GM12875 (cell line): ENCODE data around the gene GALNT16.

Experiments
- H3K4me3 ChIP-seq: one replicate; pipeline ENCODE4 v1.5.1; 2011; ENCODE audit warnings: low read depth, low read length, control low read depth
- TF ChIP-seq, protein P1 (sequence below): IDR thresholded peaks from 2 replicates; pipeline ENCODE4 v1.5.1; 2011; ENCODE audit warnings: low read depth, mild to moderate bottlenecking, control low read depth, inconsistent platforms, low read length, moderate library complexity, borderline replicate concordance; ENCODE audit not compliant: insufficient read depth

GALNT16 gene

DNA sequence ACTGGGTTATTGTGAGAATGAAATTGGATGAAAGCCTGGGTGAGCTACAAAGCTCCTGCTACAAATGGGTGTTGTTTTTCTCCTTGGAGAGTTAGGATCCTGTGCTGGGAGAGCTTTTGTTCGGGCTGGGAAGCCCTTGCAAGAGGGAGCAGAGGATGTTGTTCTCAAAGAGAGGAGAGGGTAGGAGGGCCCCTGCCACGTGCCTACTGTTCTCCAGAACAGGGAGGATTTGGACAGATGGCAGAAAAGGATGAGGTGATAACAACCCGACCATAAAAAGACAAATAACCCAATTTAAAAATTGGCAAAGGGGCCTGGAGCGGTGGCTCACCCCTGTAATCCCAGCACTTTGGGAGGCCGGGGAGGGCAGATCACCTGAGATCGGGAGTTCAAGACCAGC lies 68.8 kb downstream of the GALNT16 start:
- TF ChIP-seq, protein P1, sequence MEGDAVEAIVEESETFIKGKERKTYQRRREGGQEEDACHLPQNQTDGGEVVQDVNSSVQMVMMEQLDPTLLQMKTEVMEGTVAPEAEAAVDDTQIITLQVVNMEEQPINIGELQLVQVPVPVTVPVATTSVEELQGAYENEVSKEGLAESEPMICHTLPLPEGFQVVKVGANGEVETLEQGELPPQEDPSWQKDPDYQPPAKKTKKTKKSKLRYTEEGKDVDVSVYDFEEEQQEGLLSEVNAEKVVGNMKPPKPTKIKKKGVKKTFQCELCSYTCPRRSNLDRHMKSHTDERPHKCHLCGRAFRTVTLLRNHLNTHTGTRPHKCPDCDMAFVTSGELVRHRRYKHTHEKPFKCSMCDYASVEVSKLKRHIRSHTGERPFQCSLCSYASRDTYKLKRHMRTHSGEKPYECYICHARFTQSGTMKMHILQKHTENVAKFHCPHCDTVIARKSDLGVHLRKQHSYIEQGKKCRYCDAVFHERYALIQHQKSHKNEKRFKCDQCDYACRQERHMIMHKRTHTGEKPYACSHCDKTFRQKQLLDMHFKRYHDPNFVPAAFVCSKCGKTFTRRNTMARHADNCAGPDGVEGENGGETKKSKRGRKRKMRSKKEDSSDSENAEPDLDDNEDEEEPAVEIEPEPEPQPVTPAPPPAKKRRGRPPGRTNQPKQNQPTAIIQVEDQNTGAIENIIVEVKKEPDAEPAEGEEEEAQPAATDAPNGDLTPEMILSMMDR: no peak
- H3K4me3 ChIP-seq: no peak overlapping the region

DNA sequence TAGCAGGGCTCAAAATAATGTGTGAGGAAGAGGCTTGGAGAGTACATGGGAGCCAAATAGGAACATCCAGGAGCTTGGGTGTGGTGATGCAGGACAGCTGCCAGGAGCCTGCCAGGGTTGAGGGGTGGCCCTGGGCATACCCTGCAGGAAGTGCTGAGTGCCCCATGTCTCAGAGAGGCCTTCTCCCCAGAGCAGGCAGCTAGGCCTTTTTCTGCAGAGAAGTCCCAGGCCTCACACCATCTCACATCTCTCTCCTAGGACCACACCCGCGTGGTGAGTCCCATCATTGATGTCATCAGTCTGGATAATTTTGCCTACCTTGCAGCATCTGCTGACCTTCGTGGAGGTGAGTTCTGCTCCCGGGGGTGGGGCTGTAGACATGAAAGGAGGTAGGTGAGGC lies 71.2 kb downstream of the GALNT16 start:
- H3K4me3 ChIP-seq: no peak overlapping the region
- TF ChIP-seq, protein P1: no peak

DNA sequence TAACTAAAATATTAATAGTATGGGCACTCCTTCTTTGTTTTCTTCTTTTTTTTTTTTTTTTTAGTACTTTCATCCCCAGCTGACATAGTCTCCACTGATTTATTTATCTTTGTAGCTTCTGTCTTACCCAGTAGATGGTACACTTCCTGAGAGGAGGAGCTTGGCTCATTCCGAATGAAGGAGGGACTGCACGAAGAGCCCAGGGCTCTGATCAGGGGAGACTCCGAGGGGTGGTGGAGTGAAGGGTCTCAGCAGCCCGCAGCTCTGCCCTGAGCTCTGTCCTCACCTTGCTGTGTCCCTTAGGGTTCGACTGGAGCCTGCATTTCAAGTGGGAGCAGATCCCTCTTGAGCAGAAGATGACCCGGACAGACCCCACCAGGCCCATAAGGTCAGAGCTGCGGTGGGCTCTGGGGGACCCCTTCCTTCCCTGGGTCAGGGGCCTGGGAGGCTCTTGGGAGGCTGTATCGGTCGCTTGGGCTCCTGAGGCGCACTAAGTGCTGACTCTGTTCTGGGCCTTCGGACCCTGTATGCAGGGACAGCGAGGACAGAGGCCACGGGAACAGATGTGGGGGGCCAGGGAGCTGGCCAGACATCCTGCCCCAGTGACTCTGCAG lies 72.9 kb downstream of the GALNT16 start:
- TF ChIP-seq, protein P1: no peak

DNA sequence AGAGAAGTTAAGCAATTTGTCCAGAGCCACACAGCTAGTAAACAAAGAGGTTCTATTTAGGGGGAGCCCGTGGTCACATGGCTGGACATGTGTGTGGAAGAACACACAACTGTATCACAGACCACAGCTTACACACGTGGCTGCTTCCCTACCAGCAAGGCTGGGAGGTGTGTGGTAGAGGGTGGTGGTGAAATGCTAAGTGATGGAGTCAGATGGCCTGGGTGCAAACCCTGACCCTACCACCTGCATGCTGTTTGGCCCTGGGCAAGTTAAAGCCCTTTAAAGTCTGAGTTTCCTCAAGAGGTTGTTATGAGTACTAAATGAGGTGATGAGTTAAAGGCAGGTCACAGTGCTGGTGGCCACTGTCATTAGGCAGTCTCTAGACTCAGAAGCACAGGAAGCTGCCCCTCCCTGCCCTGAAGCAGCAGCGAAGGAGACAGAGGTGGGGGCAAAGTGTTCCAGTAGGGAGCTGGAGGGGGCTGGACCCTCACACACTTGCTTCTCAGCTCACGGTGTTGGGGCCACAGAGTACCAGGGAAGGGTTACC lies 73.9 kb downstream of the GALNT16 start:
- TF ChIP-seq, protein P1: no peak
- H3K4me3 ChIP-seq: no peak overlapping the region

More for the DNA sequence above, 72.9 kb downstream of the GALNT16 start:
- no peak overlapping the region for H3K4me3 ChIP-seq

DNA sequence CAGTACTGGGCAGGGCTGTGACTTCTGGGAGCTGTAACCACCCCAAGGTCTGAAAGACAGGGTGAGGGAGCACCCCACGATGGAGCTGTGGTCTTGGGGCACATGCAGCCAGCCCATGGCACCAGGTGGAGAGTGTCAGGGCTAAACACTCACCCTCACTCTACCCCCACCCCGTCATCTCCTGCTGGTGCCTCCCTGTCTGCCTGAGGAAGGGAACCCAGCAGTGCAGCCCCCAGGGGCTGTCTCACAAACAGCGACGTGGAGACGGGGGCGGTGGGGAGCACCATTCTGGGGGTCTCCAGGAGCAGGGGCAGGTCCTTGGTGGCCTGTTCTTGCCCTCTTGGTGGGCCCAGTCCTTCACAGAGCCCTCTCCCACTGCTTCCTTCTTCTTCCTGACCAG lies 74.6 kb downstream of the GALNT16 start:
- no peak overlapping the region for H3K4me3 ChIP-seq
- TF ChIP-seq, protein P1: no peak

DNA sequence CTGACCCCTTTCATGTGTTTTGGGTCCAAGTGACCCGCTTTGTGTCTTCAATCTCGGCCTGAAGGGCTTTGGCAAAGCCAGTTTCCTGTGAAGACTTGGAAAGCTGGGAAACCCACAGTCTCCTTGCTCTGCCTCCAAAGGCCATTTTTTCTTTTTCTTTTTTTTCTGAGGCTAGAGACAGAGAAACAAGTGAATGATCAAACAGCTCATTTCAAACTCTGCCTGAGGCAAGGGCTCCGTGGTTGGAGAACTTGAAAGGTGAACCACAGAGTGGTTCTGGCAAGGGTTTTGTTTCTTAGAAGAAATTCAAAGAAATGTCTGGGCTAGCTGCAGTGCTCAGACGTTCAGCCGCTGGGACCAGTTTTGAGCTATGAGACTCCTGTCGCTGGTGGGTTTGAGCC lies 75.4 kb downstream of the GALNT16 start:
- H3K4me3 ChIP-seq: no peak overlapping the region
- TF ChIP-seq, protein P1: no peak

DNA sequence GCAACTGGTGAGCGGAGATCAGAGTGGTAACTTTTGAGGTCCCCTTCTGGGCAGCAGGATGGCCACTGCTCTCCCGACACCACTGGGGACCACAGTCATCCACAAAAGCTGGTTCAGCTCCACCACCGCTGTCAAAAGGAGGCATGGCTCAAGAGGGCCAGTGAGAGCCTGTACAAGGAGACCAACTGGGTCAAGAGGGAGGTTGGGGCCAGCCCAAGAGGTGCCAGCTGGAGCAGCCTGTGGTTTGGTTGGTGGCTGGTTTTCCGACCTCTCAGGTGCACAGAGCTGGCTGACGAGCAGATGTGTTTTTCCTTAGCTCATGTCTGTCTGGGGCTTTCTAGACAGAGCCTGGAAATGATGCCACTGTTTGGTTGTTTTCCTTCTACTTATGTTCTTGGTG lies 78.0 kb downstream of the GALNT16 start:
- TF ChIP-seq, protein P1: no peak

More for the DNA sequence above, 78.0 kb downstream of the GALNT16 start:
- no peak overlapping the region for H3K4me3 ChIP-seq
